Skin epidermis (tissue), 12 donors: ENCODE measurements around the gene TESMIN.

Source experiments
- H3K27ac ChIP-seq, 21 experiments: fragments of 200-600 bp; sonication (generic) in 11 of 21; one replicate each; pipeline ENCODE4 v1.5.0; 2020; ENCODE audit warnings: mild to moderate bottlenecking in 3 of 21, inconsistent platforms in 2 of 21, moderate library complexity in 2 of 21
- H3K4me3 ChIP-seq, 7 experiments: fragments of 200-600 bp; sonication (generic) in 2 of 7; one replicate each; pipeline ENCODE4 v1.5.0; 2020; ENCODE audit warnings: inconsistent platforms in 2 of 7, mild to moderate bottlenecking in 2 of 7, moderate library complexity in 1 of 7

The TESMIN gene

DNA sequence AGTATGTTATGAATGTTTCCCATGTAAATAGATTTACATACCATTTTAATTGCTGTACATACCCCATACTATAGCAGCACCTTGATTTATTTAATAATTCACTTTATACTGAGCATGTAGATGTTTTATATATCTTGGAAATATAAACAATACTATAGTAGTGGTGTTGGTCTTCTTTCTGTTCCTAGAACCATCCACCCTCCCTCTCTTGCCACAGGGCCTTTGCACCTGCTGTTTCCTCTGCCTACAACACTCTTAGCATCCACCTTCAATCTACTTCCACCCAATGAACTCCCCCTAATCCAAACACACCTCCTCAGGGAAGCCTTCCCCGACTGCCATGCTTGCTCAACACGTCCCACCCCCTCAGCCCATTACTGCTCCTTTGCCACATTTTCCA lies 30.2 kb downstream of the TESMIN start:
- no peak overlapping the region for H3K4me3 ChIP-seq
- H3K27ac ChIP-seq, result no peak overlapping the region

DNA sequence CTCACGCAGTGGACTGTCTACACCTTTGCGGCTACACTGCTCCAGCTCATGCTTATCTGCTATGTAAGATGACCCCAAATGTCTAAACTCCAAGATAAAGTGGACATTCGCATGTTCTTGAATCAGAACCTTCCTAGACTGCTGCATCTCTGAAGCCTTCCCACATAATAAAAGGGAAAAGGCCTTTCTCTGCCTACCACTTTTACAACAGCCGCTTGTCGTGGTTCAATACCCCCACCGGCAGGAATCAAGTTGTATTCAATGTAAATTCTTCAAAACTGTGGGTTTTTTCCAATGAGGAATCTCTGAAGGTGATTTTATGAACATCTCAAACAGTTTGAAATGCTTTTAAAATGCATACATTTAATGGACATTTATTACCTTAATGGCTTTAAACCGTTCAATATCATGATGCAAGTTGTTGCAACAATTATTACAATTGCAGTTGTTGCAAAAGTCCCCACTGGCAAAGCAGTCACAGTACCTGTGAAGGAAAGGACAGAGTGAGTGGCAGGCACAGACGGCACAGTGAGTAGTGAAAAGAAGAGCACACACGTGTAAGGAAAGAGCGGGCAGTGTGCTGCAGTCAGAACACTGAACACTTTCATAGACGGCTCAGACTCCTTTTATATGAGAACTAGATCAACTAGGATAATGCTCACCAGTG lies 35.7 kb downstream of the TESMIN start:
- Histone ChIP-seq H3K27ac (no peak overlapping the region), H3K4me3 (no peak overlapping the region)

DNA sequence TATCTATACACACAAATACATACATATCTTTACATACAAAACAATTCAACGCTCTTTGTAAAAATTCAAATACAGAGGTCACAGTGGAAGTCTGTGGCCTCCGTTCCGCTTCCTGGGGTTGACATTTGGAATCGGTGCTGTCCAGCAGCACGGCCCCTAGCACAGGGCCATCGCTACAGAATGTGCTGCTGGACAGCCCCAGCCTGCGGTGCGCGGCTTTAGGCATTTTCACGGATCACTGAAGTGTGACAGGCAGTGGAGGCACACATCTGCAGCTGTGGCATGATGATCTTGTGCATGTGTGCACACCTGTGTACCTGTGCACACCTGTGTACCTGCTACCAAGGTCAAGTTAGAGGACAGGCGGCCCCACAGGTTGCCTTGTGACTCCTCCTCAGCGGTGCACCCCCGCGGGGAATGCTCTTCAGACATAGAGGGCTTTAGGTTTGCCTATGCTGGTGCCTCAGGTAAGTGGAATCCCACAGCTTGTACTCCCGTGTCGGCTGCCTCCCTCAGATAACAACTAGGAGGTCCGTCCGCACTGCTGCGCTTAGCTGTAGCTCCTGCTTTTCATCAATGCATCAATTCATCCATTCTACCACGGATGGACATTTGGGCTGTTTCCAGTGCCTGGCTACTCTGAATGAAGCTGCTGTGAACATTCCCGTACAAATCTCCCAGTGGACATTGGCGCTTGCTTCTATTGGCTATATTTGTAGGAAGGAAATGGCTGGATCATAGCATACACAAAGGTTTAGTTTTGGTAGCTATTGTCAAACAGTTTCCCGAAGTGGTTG lies 37.1 kb downstream of the TESMIN start:
- no peak overlapping the region for H3K27ac ChIP-seq

DNA sequence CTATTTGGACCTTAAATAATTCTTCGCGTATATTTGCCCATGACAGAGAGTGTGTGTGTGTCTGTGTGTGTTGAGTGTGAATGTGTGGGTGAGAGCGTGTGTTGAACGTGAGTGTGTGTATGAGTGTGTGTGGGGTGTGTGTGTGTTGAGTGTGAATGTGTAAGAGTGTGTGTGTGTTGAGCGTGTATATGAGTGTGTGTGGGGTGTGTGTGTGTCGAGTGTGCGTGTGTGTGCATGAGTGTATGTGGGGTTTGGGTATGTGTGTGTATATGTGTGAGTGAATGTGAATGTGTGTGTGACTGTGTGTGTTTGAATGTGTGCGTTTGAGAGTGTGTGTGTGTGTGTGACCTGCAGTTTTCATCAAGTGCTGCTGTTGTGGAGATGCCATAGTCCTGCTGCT lies 40.2 kb downstream of the TESMIN start:
- H3K4me3 ChIP-seq, result no peak overlapping the region
- H3K27ac ChIP-seq, result no peak overlapping the region

More for the DNA sequence above, 37.1 kb downstream of the TESMIN start:
- no peak overlapping the region for H3K4me3 ChIP-seq

- no peak overlapping the region for H3K27ac ChIP-seq
- H3K4me3 ChIP-seq, result no peak overlapping the region
These were observed 40.9 kb downstream of the TESMIN start for GRCh38 chr11:68710409-68710808.

DNA sequence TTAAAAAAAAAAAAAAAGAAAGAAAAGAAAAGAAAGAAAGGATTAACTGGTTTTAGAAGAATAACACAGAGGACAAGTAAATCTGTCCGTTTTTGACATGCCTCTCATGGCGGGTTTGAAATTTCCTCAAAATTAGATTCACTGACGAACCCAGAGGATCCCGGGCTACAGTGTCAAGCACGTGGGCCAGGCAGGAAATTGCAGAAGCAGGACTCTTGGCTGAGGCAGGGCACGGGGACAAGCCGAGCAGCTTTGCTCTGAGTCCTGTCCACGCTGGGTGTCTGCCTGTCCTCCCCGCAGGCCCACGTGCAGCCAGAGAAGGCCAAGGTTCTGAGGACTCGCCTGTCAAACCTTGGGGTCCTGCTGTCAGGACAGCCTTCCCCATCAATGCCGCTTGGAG lies 42.3 kb downstream of the TESMIN start:
- no peak overlapping the region for H3K27ac ChIP-seq
- H3K4me3 ChIP-seq, result no peak overlapping the region

GRCh38 chr11:68707527-68707926 lies 43.8 kb downstream of the TESMIN start:
- no peak overlapping the region for H3K27ac ChIP-seq
- H3K4me3 ChIP-seq, result no peak overlapping the region

GRCh38 chr11:68704887-68705286 lies 46.4 kb downstream of the TESMIN start:
- H3K4me3 ChIP-seq, result no peak overlapping the region
- H3K27ac ChIP-seq, result no peak overlapping the region

- no peak overlapping the region for H3K27ac ChIP-seq
- no peak overlapping the region for H3K4me3 ChIP-seq
These were observed 52.3 kb downstream of the TESMIN start for GRCh38 chr11:68698993-68699392.

DNA sequence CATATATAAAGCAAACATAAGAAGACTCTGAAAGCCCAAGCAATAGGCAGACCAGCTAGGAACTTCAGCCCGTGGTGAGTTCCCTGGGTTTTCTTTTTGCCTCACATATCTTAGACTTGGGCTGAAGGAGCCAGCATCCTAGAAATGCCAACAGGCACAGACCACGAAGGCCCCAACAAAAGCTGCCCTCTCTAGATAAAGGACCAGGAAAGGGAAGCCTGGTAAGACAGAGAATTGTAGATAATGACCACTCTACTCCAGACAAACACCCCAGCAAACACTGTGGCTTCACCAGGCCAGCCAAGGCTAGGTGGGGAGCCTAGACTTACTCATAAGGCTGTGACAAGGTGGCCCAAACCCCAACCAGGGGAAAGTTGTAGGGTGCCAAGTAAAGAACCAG lies 55.8 kb downstream of the TESMIN start:
- Histone ChIP-seq H3K4me3 (no peak overlapping the region), H3K27ac (no peak overlapping the region)

DNA sequence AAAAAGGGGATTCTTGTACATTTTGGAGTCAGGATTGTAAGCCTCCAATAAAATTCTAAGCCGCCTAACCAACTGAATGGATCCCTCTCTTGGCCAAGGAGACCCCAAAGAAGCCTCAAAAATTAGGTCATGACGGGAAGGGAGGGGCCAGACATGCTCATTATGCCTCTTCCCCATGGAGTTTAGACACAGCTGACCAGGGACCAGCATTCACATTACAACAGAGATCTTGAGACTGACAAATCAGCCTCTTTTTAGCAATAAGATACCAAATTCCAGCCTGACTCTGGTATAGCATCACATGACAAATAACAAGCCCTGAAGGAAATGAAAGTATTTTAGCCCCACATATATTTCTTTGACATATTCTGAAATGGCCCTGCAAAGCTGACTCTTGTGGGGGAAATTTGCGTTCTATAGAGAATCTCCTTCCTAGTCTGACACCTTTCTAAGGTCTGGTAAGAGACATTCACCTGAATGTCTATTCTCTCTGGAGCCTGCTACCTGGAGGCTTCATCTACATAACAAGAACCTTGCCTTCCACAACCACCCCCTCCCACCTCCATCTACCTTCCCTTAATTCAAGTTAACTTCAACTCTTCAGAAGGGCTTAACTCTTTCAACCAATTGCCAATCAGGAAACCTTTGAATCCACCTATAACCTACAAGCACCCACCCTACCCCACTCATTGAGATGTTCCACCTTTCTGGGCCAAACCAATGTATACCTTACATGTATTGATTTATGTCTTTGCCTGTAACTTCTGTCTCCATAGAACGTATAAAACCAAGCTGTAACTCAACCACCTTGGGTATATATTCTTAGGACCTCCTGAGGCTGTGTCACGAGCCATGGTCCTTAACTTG lies 56.7 kb downstream of the TESMIN start:
- Histone ChIP-seq H3K4me3 (no peak overlapping the region), H3K27ac (no peak overlapping the region)

DNA sequence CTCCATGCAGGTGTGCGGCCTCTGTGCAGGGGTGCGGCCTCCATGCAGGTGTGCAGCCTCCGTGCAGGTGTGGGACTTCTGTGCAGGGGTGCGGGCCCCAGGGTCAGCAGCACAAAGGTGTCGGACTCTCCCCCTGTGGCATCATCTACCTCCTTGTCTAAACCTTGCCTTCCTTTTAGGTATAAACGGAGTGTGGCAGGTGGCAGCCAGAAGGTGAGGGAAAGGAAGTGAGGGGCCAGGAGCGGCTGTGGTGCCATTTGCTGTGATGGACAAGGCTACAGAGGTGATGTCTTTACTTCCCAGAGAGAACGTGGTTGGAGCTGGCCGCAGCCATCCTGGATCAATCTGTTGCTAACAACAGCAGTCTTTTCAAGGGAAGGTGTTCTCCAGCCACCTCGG lies 57.8 kb downstream of the TESMIN start:
- H3K4me3 ChIP-seq, result no peak overlapping the region
- H3K27ac ChIP-seq, result no peak overlapping the region

- Histone ChIP-seq H3K4me3 (no peak overlapping the region), H3K27ac (no peak overlapping the region)
These were observed 58.3 kb downstream of the TESMIN start for GRCh38 chr11:68692871-68693483.

- Histone ChIP-seq H3K27ac (no peak overlapping the region), H3K4me3 (no peak overlapping the region)
These were observed 59.2 kb downstream of the TESMIN start for GRCh38 chr11:68692115-68692514.

DNA sequence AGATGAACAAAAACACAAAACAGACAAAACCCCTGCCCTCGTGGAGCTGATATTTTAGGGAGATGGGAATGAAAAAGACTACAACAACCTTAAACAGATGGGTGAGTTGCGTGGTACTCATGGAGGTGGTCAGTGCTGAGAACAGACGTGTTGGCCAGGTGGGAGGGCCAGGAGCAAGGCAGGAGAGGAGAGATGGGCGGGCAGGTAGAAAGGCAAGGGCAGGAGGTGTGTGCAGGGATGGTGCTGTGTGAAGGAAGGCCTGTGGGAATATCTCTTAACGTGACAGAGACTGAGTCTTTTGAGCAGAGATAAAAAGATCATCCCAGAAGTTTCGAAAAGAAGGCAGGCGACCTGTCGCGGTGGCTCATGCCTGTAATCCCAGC lies 59.9 kb downstream of the TESMIN start:
- no peak overlapping the region for H3K4me3 ChIP-seq
- no peak overlapping the region for H3K27ac ChIP-seq

DNA sequence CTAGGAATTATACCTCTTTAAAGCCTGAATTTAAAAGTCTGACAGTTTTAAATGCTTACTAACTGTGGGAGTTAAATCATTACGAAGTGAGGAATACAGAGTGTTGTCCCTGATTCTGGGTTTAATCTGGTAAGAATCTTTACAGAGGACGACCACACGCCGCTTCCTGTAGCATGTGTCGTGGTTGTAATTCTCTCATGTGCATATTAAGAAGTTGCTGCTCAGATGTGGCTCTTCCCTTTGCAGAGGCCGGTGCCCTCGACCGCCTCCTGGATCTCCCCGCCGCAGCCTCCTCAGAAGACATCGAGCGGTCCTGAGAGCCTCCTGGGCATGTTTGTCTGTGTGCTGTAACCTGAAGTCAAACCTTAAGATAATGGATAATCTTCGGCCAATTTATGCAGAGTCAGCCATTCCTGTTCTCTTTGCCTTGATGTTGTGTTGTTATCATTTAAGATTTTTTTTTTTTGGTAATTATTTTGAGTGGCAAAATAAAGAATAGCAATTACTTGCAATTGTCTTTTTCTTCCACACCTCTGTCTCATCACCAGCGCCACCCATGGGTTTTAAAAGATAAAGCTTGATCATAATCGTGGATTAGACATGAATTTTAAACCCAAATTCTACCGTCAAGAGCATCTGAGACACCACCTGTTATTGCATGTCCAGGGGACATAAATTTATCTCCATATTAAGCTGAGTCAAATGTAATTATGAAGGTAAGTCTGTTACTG lies 60.5 kb downstream of the TESMIN start:
- H3K27ac ChIP-seq, result no peak overlapping the region
- no peak overlapping the region for H3K4me3 ChIP-seq

GRCh38 chr11:68689737-68690625 lies 61.3 kb downstream of the TESMIN start:
- H3K27ac ChIP-seq, result no peak overlapping the region
- no peak overlapping the region for H3K4me3 ChIP-seq

- no peak overlapping the region for H3K4me3 ChIP-seq
- no peak overlapping the region for H3K27ac ChIP-seq
These were observed 62.4 kb downstream of the TESMIN start for GRCh38 chr11:68688881-68689280.

DNA sequence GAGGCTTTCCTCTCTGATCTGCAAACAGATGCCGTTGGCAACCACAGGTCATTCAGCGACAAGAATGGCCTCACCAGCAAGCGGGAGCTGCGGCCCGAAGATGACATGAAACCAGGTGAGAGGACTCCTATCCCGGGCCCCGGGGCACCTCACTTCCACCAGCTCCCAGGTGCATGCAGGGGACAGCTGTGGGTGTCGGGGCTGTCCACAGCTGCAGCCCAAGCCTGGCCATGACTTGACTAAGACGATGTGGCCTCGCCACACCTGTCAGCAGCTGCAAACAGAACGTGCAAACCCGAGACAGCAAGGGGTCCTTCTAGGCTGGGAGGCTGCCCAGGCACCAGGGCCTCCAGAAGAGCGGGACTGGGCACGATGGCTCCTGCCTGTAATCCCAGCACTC lies 63.3 kb downstream of the TESMIN start:
- Histone ChIP-seq H3K27ac (no peak overlapping the region), H3K4me3 (no peak overlapping the region)
